Trophoblast cell (in vitro differentiated cells and primary cell): ENCODE measurements around the gene ACIN1.

ENCODE experiments used
- DNase-seq, 2 donors: peaks; one replicate each; pipeline ENCODE4 v3.0.0-alpha.2; 2016
- H2AFZ ChIP-seq: 2 replicates; pipeline ENCODE4 v1.6.1; 2013; ENCODE audit warnings: low read length, moderate library complexity, mild to moderate bottlenecking; ENCODE audit not compliant: insufficient read depth, poor library complexity
- H2AK5ac ChIP-seq: 2 replicates; pipeline ENCODE4 v1.6.1; 2013; ENCODE audit warnings: mild to moderate bottlenecking, low read length
- H2BK120ac ChIP-seq: 2 replicates; pipeline ENCODE4 v1.6.1; 2013; ENCODE audit warnings: low read length, mild to moderate bottlenecking, moderate library complexity; ENCODE audit not compliant: insufficient read depth, poor library complexity
- H2BK12ac ChIP-seq: 2 replicates; pipeline ENCODE4 v1.6.1; 2013; ENCODE audit warnings: mild to moderate bottlenecking, low read length, moderate library complexity
- H2BK5ac ChIP-seq: 2 replicates; pipeline ENCODE4 v1.6.1; 2013; ENCODE audit warnings: low read length, low read depth, moderate library complexity, mild to moderate bottlenecking; ENCODE audit not compliant: poor library complexity
- H3K14ac ChIP-seq: 2 replicates; pipeline ENCODE4 v1.6.1; 2013; ENCODE audit warnings: mild to moderate bottlenecking, low read length
- H3K18ac ChIP-seq: 2 replicates; pipeline ENCODE4 v1.6.1; 2013; ENCODE audit warnings: mild to moderate bottlenecking, low read length
- H3K23ac ChIP-seq: 2 replicates; pipeline ENCODE4 v1.6.1; 2013; ENCODE audit warnings: low read length
- H3K27ac ChIP-seq: 2 replicates; pipeline ENCODE4 v1.5.1; 2013; ENCODE audit warnings: low read depth, mild to moderate bottlenecking, inconsistent platforms, low read length, moderate library complexity
- H3K27me3 ChIP-seq: 2 replicates; pipeline ENCODE4 v1.6.1; 2013; ENCODE audit warnings: inconsistent platforms, mild to moderate bottlenecking, low read length, moderate library complexity; ENCODE audit not compliant: insufficient read depth
- H3K36me3 ChIP-seq, 2 experiments: 1 replicate in 1 of 2; 2 replicates in 1 of 2; pipeline ENCODE4 v1.6.1; 2013; ENCODE audit warnings: low read length in 2 of 2, mild to moderate bottlenecking in 2 of 2, moderate library complexity in 1 of 2; ENCODE audit not compliant: insufficient read depth in 2 of 2, control insufficient read depth in 1 of 2
- H3K4ac ChIP-seq: 2 replicates; pipeline ENCODE4 v1.6.1; 2013; ENCODE audit warnings: low read depth, mild to moderate bottlenecking, low read length, moderate library complexity
- H3K4me1 ChIP-seq, 2 experiments: 1 replicate in 1 of 2; 2 replicates in 1 of 2; pipeline ENCODE4 v1.6.1; 2013; ENCODE audit warnings: low read length in 2 of 2, mild to moderate bottlenecking in 2 of 2, moderate library complexity in 1 of 2; ENCODE audit not compliant: insufficient read depth in 2 of 2, control insufficient read depth in 1 of 2
- H3K4me2 ChIP-seq: 2 replicates; pipeline ENCODE4 v1.6.1; 2013; ENCODE audit warnings: inconsistent platforms, mild to moderate bottlenecking, low read length, moderate library complexity
- H3K4me3 ChIP-seq: 2 replicates; pipeline ENCODE4 v1.5.1; 2013; ENCODE audit warnings: mild to moderate bottlenecking, low read depth, low read length, inconsistent platforms
- H3K79me1 ChIP-seq: one replicate; pipeline ENCODE4 v1.6.1; 2013; ENCODE audit warnings: low read length
- H3K79me2 ChIP-seq: 2 replicates; pipeline ENCODE4 v1.6.1; 2013; ENCODE audit warnings: low read length, mild to moderate bottlenecking; ENCODE audit not compliant: control insufficient read depth, insufficient read depth, poor library complexity
- H3K9ac ChIP-seq: 2 replicates; pipeline ENCODE4 v1.6.1; 2013; ENCODE audit warnings: mild to moderate bottlenecking, low read length
- H3K9me3 ChIP-seq: 2 replicates; pipeline ENCODE4 v1.6.1; 2013; ENCODE audit warnings: low read depth, mild to moderate bottlenecking, control low read depth, inconsistent platforms, low read length; ENCODE audit not compliant: insufficient read depth
- H4K12ac ChIP-seq: 2 replicates; pipeline ENCODE4 v1.6.1; 2013; ENCODE audit warnings: low read depth, mild to moderate bottlenecking, low read length, moderate library complexity
- H4K8ac ChIP-seq: 2 replicates; pipeline ENCODE4 v1.6.1; 2013; ENCODE audit warnings: low read depth, mild to moderate bottlenecking, low read length, moderate library complexity
- H4K91ac ChIP-seq: one replicate; pipeline ENCODE4 v1.6.1; 2013; ENCODE audit warnings: low read depth, mild to moderate bottlenecking, low read length, moderate library complexity
- WGBS: extraction: QIAGEN DNeasy Blood & Tissue Kit; methylation state at CpG from one replicate; pipeline ENCODE4 v1.1.7; 2013; ENCODE audit warnings: missing lambda C conversion rate; ENCODE audit not compliant: insufficient read length, insufficient coverage; ENCODE audit errors: extremely low coverage; 5-methylcytosine and 5-hydroxymethylcytosine counted together

Gene ACIN1

GRCh38 chr14:23122086-23122485, 27.1 kb upstream of the ACIN1 start:
- H3K14ac ChIP-seq = no peak overlapping the region
- H3K27ac ChIP-seq = no peak overlapping the region
- H3K4ac ChIP-seq = no peak overlapping the region
- WGBS = no CpG with 5 or more reads among the region's 6 CpGs
- H2BK120ac ChIP-seq = no peak overlapping the region
- no peak overlapping the region for H2AFZ ChIP-seq
- no peak overlapping the region for H3K4me2 ChIP-seq
- H3K23ac ChIP-seq = no peak overlapping the region
- H3K9me3 ChIP-seq = no peaks in the 10 kb centered on the region
- no peak overlapping the region for H3K9ac ChIP-seq
- H3K4me3 ChIP-seq = no peak overlapping the region
- no peak overlapping the region for H4K8ac ChIP-seq
- H3K27me3 ChIP-seq = no peaks in the 10 kb centered on the region
- no peak overlapping the region for H2AK5ac ChIP-seq
- H4K12ac ChIP-seq = no peak overlapping the region
- H3K79me1 ChIP-seq = no peaks in the 10 kb centered on the region
- H2BK5ac ChIP-seq = no peak overlapping the region
- H3K18ac ChIP-seq = no peak overlapping the region
- DNase-seq = no peak
- peaks cover 2 to 5% of the 10 kb centered on the region in 2 experiments for H3K36me3 ChIP-seq
- H2BK12ac ChIP-seq = no peak overlapping the region
- H3K79me2 ChIP-seq = no peaks in the 10 kb centered on the region
- peaks cover 0 to 2% of the 10 kb centered on the region in 2 experiments for H3K4me1 ChIP-seq
- no peak overlapping the region for H4K91ac ChIP-seq

- Histone ChIP-seq H2BK12ac (peak overlapping the region; percentile 27), H3K9ac (no peak overlapping the region), H4K12ac (no peak overlapping the region), H2AFZ (no peak overlapping the region), H2AK5ac (no peak overlapping the region), H3K14ac (no peak overlapping the region), H3K27ac (no peak overlapping the region), H3K79me2 (no peaks in the 10 kb centered on the region), H3K4ac (no peak overlapping the region), H3K4me1 (peaks cover 0 to 2% of the 10 kb centered on the region in 2 experiments), H4K91ac (no peak overlapping the region), H4K8ac (no peak overlapping the region), H3K23ac (no peak overlapping the region), H3K79me1 (no peaks in the 10 kb centered on the region), H3K36me3 (no peaks in the 10 kb centered on the region), H3K4me2 (no peak overlapping the region), H3K9me3 (no peaks in the 10 kb centered on the region), H3K4me3 (no peak overlapping the region), H2BK120ac (no peak overlapping the region), H3K27me3 (no peaks in the 10 kb centered on the region), H3K18ac (no peak overlapping the region), H2BK5ac (no peak overlapping the region)
- peak; percentile 9 to 37 for DNase-seq
- WGBS = no CpG with 5 or more reads among the region's 6 CpGs
These were observed 26.4 kb upstream of the ACIN1 start for GRCh38 chr14:23121361-23121771.

- H3K79me2 ChIP-seq = no peaks in the 10 kb centered on the region
- H4K12ac ChIP-seq = no peak overlapping the region
- no CpG with 5 or more reads among the region's 9 CpGs for WGBS
- H3K4ac ChIP-seq = no peak overlapping the region
- H2AFZ ChIP-seq = no peak overlapping the region
- no peak overlapping the region for H4K91ac ChIP-seq
- no peak overlapping the region for H2BK12ac ChIP-seq
- no peak overlapping the region for H3K4me3 ChIP-seq
- H3K79me1 ChIP-seq = no peaks in the 10 kb centered on the region
- H3K14ac ChIP-seq = no peak overlapping the region
- no peak overlapping the region for H3K9ac ChIP-seq
- H4K8ac ChIP-seq = no peak overlapping the region
- no peak overlapping the region for H2BK5ac ChIP-seq
- no peak overlapping the region for H3K4me2 ChIP-seq
- H2BK120ac ChIP-seq = no peak overlapping the region
- no peak overlapping the region for H2AK5ac ChIP-seq
- peaks cover 0 to 2% of the 10 kb centered on the region in 2 experiments for H3K4me1 ChIP-seq
- no peak overlapping the region for H3K27ac ChIP-seq
- H3K23ac ChIP-seq = no peak overlapping the region
- H3K27me3 ChIP-seq = no peaks in the 10 kb centered on the region
- no peaks in the 10 kb centered on the region for H3K9me3 ChIP-seq
- no peak overlapping the region for H3K18ac ChIP-seq
- peak; percentile 80 to 96 for DNase-seq
- no peaks in the 10 kb centered on the region for H3K36me3 ChIP-seq
These were observed 25.8 kb upstream of the ACIN1 start for GRCh38 chr14:23120541-23121251.

- Histone ChIP-seq H3K27ac (no peak overlapping the region), H3K23ac (no peak overlapping the region), H3K4ac (no peak overlapping the region), H2AK5ac (no peak overlapping the region), H3K79me2 (no peaks in the 10 kb centered on the region), H4K8ac (no peak overlapping the region), H4K91ac (no peak overlapping the region), H3K9me3 (no peaks in the 10 kb centered on the region), H3K79me1 (no peaks in the 10 kb centered on the region), H3K4me2 (no peak overlapping the region), H3K14ac (no peak overlapping the region), H3K18ac (no peak overlapping the region), H3K9ac (no peak overlapping the region), H3K4me3 (no peak overlapping the region), H2BK12ac (no peak overlapping the region), H4K12ac (no peak overlapping the region), H2BK5ac (no peak overlapping the region), H3K4me1 (peaks cover 3 to 6% of the 10 kb centered on the region in 2 experiments), H2AFZ (no peak overlapping the region), H3K27me3 (no peaks in the 10 kb centered on the region), H2BK120ac (no peak overlapping the region), H3K36me3 (no peaks in the 10 kb centered on the region)
- no peak for DNase-seq
- WGBS = no CpG with 5 or more reads among the region's 16 CpGs
These were observed 24.7 kb upstream of the ACIN1 start for GRCh38 chr14:23119363-23120327.
